HepG2 (cell line): ENCODE data around the gene OPN3. TPM values are rescaled to one million over a fixed set of nuclear protein-coding genes. Genes with fewer than 3 reads are reported as not detected.

ENCODE experiments used
- JDP2 ChIP-seq: sonication (generic); formaldehyde crosslinking; IDR thresholded peaks from 2 replicates; pipeline ENCODE4 v1.8.1; 2022; ENCODE audit warnings: missing genetic modification reagents, borderline replicate concordance
- JUNB ChIP-seq: sonication (generic); formaldehyde crosslinking; IDR thresholded peaks from 2 replicates; pipeline ENCODE4 v1.8.0; 2022; ENCODE audit warnings: missing genetic modification reagents, mild to moderate bottlenecking, borderline replicate concordance
- PCBP2 ChIP-seq: fragments of 200-400 bp; formaldehyde crosslinking; optimal IDR thresholded peaks from 2 replicates; pipeline ENCODE3; 2018; ENCODE audit warnings: low read length, low read depth; ENCODE audit not compliant: poor library complexity, severe bottlenecking
- REXO4 ChIP-seq: sonication (generic); formaldehyde crosslinking; IDR thresholded peaks from 2 replicates; pipeline ENCODE4 v1.8.0; 2022; ENCODE audit warnings: missing genetic modification reagents, mild to moderate bottlenecking, borderline replicate concordance
- SP140L ChIP-seq: sonication (generic); formaldehyde crosslinking; IDR thresholded peaks from 2 replicates; pipeline ENCODE4 v1.4.0; 2020; ENCODE audit warnings: missing genetic modification reagents, borderline replicate concordance
- ZNF460 ChIP-seq: sonication (generic); formaldehyde crosslinking; IDR thresholded peaks from 2 replicates; pipeline ENCODE4 v1.5.1; 2020; ENCODE audit warnings: missing genetic modification reagents, mild to moderate bottlenecking, borderline replicate concordance
- ZNF572 ChIP-seq: sonication (generic); formaldehyde crosslinking; IDR thresholded peaks from 2 replicates; pipeline ENCODE4 v1.5.1; 2020; ENCODE audit warnings: mild to moderate bottlenecking, missing genetic modification reagents
- ZNF749 ChIP-seq: sonication (generic); formaldehyde crosslinking; IDR thresholded peaks from 2 replicates; pipeline ENCODE4 v1.8.0; 2022; ENCODE audit warnings: mild to moderate bottlenecking, missing genetic modification reagents, moderate library complexity, borderline replicate concordance
- ZNF83 ChIP-seq: sonication (generic); formaldehyde crosslinking; IDR thresholded peaks from 2 replicates; pipeline ENCODE4 v1.4.0; 2020; ENCODE audit warnings: missing genetic modification reagents, mild to moderate bottlenecking, borderline replicate concordance
- polyA plus RNA-seq, 8 experiments: library from polyadenylated mRNA; depleted of rRNA in 3 of 8; stranded (reverse) in 7 of 8; unstranded in 1 of 8; fragments of >200 nt; fragmentation: Illumina TruSeq in 4 of 8; extraction: Trizol in 4 of 8; gene quantifications; 2 replicates each; pipeline versions ENCODE4 v1.2.1 to v1.2.3, GENCODE V29; 2011 to 2016; ENCODE audit warnings: low read depth in 4 of 8, missing spikeins in 1 of 8, mixed read lengths in 1 of 8; ENCODE audit not compliant: insufficient read depth in 1 of 8
- total RNA-seq, 5 experiments: library from RNA; depleted of rRNA; stranded (reverse); fragments of >200 nt; fragmentation: Illumina TruSeq; extraction: Trizol; gene quantifications; 2 replicates each; pipeline ENCODE4 v1.2.3, GENCODE V29; 2016; ENCODE audit warnings: low read depth in 1 of 5
- TF ChIP-seq, protein P1 (sequence below): sonication (generic); formaldehyde crosslinking; IDR thresholded peaks from 2 replicates; pipeline ENCODE4 v1.5.0; 2020; ENCODE audit warnings: missing genetic modification reagents, mild to moderate bottlenecking, borderline replicate concordance
- TF ChIP-seq, protein P2 (sequence below): IDR thresholded peaks from 2 replicates; pipeline ENCODE4 v1.6.1; 2016; ENCODE audit warnings: missing compliant biosample characterization, missing genetic modification reagents, borderline replicate concordance
- TF ChIP-seq, protein P3 (sequence below): IDR thresholded peaks from 2 replicates; pipeline ENCODE4 v1.6.1; 2016; ENCODE audit warnings: missing compliant biosample characterization, missing genetic modification reagents, borderline replicate concordance
- TF ChIP-seq, protein P4 (sequence below): sonication (generic); formaldehyde crosslinking; IDR thresholded peaks from 2 replicates; pipeline ENCODE4 v1.8.1; 2023; ENCODE audit warnings: mild to moderate bottlenecking, missing genetic modification reagents
- TF ChIP-seq, protein P5 (sequence below): sonication (generic); formaldehyde crosslinking; conservative IDR thresholded peaks from 2 replicates; pipeline ENCODE4 v1.4.0; 2020; ENCODE audit warnings: missing genetic modification reagents

The OPN3 gene
- total and polyA plus RNA-seq, 2 of the 13 experiments (the other 11 are each of a cell fraction or from before 2014, with no cell fraction given) = 17.4 to 23.0 TPM

DNA sequence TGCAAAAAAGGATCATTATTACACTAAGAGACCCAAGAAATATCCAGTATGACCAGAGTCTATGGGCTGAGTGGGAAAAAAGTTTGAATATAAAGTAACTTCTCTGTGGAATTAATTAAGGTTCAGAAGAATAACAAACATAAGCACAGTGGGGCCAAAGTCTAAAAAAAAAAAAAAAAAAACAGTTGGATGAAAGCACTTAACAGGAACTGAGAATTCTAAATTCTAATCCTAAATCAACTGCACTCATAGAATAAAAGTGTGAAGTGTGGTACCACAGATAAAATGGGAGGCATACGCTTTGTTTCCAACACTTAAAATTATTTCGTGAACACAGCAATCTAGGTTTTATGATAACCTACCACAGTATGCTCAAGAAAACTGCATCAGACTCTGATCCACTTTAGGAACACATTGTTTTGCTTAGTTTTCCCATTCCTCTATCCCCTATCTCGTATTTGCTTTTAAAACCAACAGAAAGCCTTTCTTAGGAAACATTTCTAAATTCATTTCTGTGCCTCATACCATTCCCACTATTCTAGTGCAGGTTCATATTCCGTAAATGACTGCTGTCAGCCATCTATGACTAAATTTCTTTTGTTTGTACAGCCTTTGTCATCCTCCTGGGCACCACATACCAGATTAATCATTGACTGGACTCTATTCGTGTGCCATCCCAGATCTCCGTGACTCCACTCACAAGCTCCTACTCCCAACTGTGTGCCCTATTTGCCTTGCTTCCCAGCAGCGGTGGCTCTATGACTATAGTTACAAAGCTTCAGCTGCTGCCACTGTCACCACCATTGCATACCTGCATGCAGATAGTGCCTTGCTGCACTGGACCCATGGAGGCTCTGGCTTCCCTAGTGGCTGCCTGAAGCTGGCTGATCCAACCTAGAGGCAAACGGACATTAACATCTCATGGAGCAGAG lies 24.9 kb downstream of the OPN3 start (continued):
- TF ChIP-seq JUNB (no peak), SP140L (CRISPR knock-in tag) (no peak), ZNF572 (CRISPR knock-in tag) (no peak), ZNF83 (CRISPR knock-in tag) (no peak), REXO4 (CRISPR knock-in tag) (no peak), ZNF460 (CRISPR knock-in tag) (no peak), ZNF749 (CRISPR knock-in tag) (no peak), JDP2 (no peak), PCBP2 (no peak)
- TF ChIP-seq, protein P1, sequence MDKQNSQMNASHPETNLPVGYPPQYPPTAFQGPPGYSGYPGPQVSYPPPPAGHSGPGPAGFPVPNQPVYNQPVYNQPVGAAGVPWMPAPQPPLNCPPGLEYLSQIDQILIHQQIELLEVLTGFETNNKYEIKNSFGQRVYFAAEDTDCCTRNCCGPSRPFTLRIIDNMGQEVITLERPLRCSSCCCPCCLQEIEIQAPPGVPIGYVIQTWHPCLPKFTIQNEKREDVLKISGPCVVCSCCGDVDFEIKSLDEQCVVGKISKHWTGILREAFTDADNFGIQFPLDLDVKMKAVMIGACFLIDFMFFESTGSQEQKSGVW (CRISPR knock-in tag) = no peak
- TF ChIP-seq, protein P2, sequence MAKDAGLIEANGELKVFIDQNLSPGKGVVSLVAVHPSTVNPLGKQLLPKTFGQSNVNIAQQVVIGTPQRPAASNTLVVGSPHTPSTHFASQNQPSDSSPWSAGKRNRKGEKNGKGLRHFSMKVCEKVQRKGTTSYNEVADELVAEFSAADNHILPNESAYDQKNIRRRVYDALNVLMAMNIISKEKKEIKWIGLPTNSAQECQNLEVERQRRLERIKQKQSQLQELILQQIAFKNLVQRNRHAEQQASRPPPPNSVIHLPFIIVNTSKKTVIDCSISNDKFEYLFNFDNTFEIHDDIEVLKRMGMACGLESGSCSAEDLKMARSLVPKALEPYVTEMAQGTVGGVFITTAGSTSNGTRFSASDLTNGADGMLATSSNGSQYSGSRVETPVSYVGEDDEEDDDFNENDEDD (CRISPR knock-in tag) = no peak
- TF ChIP-seq, protein P3, sequence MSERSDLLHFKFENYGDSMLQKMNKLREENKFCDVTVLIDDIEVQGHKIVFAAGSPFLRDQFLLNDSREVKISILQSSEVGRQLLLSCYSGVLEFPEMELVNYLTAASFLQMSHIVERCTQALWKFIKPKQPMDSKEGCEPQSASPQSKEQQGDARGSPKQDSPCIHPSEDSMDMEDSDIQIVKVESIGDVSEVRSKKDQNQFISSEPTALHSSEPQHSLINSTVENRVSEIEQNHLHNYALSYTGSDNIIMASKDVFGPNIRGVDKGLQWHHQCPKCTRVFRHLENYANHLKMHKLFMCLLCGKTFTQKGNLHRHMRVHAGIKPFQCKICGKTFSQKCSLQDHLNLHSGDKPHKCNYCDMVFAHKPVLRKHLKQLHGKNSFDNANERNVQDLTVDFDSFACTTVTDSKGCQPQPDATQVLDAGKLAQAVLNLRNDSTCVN (CRISPR knock-in tag) = no peak
- TF ChIP-seq, protein P4, sequence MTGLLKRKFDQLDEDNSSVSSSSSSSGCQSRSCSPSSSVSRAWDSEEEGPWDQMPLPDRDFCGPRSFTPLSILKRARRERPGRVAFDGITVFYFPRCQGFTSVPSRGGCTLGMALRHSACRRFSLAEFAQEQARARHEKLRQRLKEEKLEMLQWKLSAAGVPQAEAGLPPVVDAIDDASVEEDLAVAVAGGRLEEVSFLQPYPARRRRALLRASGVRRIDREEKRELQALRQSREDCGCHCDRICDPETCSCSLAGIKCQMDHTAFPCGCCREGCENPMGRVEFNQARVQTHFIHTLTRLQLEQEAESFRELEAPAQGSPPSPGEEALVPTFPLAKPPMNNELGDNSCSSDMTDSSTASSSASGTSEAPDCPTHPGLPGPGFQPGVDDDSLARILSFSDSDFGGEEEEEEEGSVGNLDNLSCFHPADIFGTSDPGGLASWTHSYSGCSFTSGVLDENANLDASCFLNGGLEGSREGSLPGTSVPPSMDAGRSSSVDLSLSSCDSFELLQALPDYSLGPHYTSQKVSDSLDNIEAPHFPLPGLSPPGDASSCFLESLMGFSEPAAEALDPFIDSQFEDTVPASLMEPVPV = no peak
- TF ChIP-seq, protein P5, sequence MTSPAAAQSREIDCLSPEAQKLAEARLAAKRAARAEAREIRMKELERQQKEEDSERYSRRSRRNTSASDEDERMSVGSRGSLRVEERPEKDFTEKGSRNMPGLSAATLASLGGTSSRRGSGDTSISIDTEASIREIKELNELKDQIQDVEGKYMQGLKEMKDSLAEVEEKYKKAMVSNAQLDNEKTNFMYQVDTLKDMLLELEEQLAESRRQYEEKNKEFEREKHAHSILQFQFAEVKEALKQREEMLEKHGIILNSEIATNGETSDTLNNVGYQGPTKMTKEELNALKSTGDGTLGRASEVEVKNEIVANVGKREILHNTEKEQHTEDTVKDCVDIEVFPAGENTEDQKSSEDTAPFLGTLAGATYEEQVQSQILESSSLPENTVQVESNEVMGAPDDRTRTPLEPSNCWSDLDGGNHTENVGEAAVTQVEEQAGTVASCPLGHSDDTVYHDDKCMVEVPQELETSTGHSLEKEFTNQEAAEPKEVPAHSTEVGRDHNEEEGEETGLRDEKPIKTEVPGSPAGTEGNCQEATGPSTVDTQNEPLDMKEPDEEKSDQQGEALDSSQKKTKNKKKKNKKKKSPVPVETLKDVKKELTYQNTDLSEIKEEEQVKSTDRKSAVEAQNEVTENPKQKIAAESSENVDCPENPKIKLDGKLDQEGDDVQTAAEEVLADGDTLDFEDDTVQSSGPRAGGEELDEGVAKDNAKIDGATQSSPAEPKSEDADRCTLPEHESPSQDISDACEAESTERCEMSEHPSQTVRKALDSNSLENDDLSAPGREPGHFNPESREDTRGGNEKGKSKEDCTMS (CRISPR knock-in tag) = no peak
